ENCODE measurements around the gene DPP9. TPM values are rescaled to one million over a fixed set of nuclear protein-coding genes. Genes with fewer than 3 reads are reported as not detected.
"Not testable (repeated sequence)": the region's sequence is repeated elsewhere in the genome, so short reads cannot be mapped to it uniquely, and the experiment has no call there.

The DPP9 gene
- total and polyA plus RNA-seq, 2 of the 4 experiments (the other 2 are of a cell fraction): 12.4 to 33.0 TPM

DNA sequence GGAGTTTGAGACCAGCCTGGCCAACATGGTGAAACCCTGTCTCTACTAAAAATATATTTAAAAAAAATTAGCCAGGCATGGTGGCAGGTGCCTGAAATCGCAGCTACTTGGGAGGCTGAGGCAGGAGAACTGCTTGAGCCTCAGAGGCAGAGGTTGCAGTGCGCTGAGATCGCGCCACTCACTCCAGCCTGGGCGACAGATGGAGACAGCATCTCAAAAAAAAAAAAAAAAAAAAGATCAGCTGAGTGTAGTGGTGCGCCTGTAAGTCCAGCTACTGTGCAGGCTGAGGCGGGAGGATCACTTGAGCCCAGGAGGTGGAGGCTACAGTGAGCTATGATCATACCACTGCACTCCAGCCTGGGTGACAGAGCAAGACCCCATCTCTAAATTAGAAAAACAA, 43.6 kb downstream of the DPP9 start:
- H3K23ac ChIP-seq (ENCODE audit: low read depth, low read length); ATAC-seq (ENCODE audit: low read depth); H3K79me1 ChIP-seq (ENCODE audit: low read depth in 1 of 2, low read length in 2 of 2); in situ Hi-C loops (cut with MboI; ENCODE audit: low sequenced_read_pairs); H3K4me2 ChIP-seq (ENCODE audit: low read depth, low read length); H3K18ac ChIP-seq (ENCODE audit: low read depth, low read length); dilution Hi-C loops (cut with HindIII; ENCODE audit: low sequenced_read_pairs, unreplicated experiment); BruUV-seq (replicated peaks); H2AK5ac ChIP-seq (ENCODE audit: low read depth, low read length); H2BK120ac ChIP-seq (ENCODE audit: low read depth, low read length); H4K20me1 ChIP-seq (ENCODE audit: insufficient read depth, low read length); H4K91ac ChIP-seq (ENCODE audit: insufficient read depth, low read depth, low read length); H2AFZ ChIP-seq (replicated peaks; ENCODE audit: low read length, poor library complexity); H2BK15ac ChIP-seq (ENCODE audit: low read depth, low read length); H4K5ac ChIP-seq (ENCODE audit: low read depth, low read length); H3K14ac ChIP-seq (replicated peaks; ENCODE audit: low read depth, low read length); H3K4me3 ChIP-seq (ENCODE audit: insufficient read depth, low read depth, low read length); H3K9me1 ChIP-seq (ENCODE audit: insufficient read depth, low read length); H2AK9ac ChIP-seq (replicated peaks; ENCODE audit: low read depth, low read length, poor library complexity); intact Hi-C loops (cut with micrococcal nuclease); H3K9me3 ChIP-seq (ENCODE audit: control insufficient read depth, insufficient read depth, low read length); H3K9ac ChIP-seq (ENCODE audit: low read depth, low read length); DNase-seq; H4K8ac ChIP-seq (ENCODE audit: low read depth in 2 of 2, low read length in 2 of 2); POLR2A ChIA-PET (ENCODE audit: unreplicated experiment); H3K56ac ChIP-seq (ENCODE audit: extremely low read depth, insufficient read depth, low read length); H2BK20ac ChIP-seq (ENCODE audit: low read depth, low read length); H3K27ac ChIP-seq (ENCODE audit: insufficient read depth, low read length); H3K4ac ChIP-seq (ENCODE audit: low read depth, low read length); H2BK5ac ChIP-seq (ENCODE audit: low read depth, low read length, poor library complexity, severe bottlenecking); H3K27me3 ChIP-seq (ENCODE audit: control insufficient read depth, insufficient read depth, low read length); H3K4me1 ChIP-seq (ENCODE audit: control insufficient read depth, insufficient read depth, low read length): not testable (repeated sequence)
- WGBS, 2 experiments (ENCODE audit: extremely low coverage in 2 of 2, insufficient read length in 1 of 2): 100% methylated on average over 1 of the region's 7 CpGs; no CpG with 5 or more reads in 1 of the 2 experiments
- CTCF ChIA-PET: interaction anchor here (0.5 kb wide), 1 partner anchor 17 kb away, joined by 3 read pairs; no protein-coding TSS in a partner anchor
- peaks cover 58% of the 10 kb centered on the region for H3K36me3 ChIP-seq (ENCODE audit: control insufficient read depth, insufficient read depth, low read length)

Data from IMR-90 (cell line).